ENCODE data around the gene CILP. TPM values are rescaled to one million over a fixed set of nuclear protein-coding genes. Genes with fewer than 3 reads are reported as not detected.
"Not testable (repeated sequence)": the region's sequence is repeated elsewhere in the genome, so short reads cannot be mapped to it uniquely, and the experiment has no call there.

The CILP gene, protein sequence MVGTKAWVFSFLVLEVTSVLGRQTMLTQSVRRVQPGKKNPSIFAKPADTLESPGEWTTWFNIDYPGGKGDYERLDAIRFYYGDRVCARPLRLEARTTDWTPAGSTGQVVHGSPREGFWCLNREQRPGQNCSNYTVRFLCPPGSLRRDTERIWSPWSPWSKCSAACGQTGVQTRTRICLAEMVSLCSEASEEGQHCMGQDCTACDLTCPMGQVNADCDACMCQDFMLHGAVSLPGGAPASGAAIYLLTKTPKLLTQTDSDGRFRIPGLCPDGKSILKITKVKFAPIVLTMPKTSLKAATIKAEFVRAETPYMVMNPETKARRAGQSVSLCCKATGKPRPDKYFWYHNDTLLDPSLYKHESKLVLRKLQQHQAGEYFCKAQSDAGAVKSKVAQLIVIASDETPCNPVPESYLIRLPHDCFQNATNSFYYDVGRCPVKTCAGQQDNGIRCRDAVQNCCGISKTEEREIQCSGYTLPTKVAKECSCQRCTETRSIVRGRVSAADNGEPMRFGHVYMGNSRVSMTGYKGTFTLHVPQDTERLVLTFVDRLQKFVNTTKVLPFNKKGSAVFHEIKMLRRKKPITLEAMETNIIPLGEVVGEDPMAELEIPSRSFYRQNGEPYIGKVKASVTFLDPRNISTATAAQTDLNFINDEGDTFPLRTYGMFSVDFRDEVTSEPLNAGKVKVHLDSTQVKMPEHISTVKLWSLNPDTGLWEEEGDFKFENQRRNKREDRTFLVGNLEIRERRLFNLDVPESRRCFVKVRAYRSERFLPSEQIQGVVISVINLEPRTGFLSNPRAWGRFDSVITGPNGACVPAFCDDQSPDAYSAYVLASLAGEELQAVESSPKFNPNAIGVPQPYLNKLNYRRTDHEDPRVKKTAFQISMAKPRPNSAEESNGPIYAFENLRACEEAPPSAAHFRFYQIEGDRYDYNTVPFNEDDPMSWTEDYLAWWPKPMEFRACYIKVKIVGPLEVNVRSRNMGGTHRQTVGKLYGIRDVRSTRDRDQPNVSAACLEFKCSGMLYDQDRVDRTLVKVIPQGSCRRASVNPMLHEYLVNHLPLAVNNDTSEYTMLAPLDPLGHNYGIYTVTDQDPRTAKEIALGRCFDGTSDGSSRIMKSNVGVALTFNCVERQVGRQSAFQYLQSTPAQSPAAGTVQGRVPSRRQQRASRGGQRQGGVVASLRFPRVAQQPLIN
- under 0.01 and 0.40 TPM in 2 replicates for total RNA-seq

- no peak for DNase-seq (ENCODE audit: low read depth)
These were observed at the start of gene CILP for GRCh38 chr15:65210770-65211481. Gene CILP, minus strand, starts transcription at chr15:65211473. Its CDS starts 1,718 bp downstream, at chr15:65209755.

GRCh38 chr15:65260968-65261367 is 49.7 kb upstream of the CILP start:
- DNase-seq (ENCODE audit: low read depth) = no peak

GRCh38 chr15:65259367-65259797 is 48.1 kb upstream of the CILP start:
- no peak for DNase-seq (ENCODE audit: low read depth)

- no peak for DNase-seq (ENCODE audit: low read depth)
These were observed 47.3 kb upstream of the CILP start for GRCh38 chr15:65258375-65259262.

GRCh38 chr15:65255486-65256140 is 44.3 kb upstream of the CILP start:
- DNase-seq (ENCODE audit: low read depth) = no peak

DNA sequence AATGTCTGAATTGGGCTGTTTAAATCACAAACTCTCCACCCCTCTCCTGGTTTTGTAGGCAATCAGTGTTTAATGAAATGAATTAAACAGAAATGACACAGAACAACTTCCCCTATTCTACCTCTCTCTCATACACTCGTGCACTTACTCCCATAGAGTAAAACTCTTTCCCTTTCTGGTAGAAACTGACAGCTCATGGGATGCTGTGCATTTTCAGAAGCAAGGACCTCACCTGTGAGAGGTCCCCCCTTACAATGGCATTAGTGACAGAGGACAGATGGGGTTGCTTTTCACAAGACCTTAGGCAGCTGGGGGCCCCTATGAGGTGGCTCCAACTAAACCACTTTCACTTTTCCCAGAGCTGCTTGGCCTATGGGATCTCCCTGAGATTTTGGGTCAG is 43.5 kb upstream of the CILP start:
- DNase-seq (ENCODE audit: low read depth) = no peak

DNA sequence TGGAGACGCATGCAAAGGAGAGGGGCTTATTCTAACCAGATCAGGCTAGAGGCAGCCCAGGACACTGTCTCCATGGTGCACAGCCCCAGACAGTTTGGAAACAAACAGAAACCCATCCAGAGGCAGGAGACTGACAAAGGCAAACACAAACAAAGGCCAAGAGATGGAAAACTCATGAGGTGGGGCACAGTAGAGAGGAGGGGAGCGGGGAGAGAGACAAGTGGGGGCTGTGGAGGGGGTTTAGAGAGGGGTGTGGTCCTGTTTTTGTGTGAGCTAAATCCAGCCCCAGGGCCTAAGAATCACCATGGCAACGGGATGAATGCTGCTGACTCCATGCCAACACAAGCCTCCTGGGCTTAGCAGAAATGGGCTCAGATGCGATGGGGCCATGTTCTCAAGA is 43.1 kb upstream of the CILP start:
- no peak for DNase-seq (ENCODE audit: low read depth)

GRCh38 chr15:65249641-65250040 is 38.4 kb upstream of the CILP start:
- DNase-seq (ENCODE audit: low read depth) = no peak

- DNase-seq (ENCODE audit: low read depth) = no peak
These were observed 37.4 kb upstream of the CILP start for GRCh38 chr15:65248511-65249255.

GRCh38 chr15:65246939-65247338 is 35.7 kb upstream of the CILP start:
- no peak for DNase-seq (ENCODE audit: low read depth)

DNA sequence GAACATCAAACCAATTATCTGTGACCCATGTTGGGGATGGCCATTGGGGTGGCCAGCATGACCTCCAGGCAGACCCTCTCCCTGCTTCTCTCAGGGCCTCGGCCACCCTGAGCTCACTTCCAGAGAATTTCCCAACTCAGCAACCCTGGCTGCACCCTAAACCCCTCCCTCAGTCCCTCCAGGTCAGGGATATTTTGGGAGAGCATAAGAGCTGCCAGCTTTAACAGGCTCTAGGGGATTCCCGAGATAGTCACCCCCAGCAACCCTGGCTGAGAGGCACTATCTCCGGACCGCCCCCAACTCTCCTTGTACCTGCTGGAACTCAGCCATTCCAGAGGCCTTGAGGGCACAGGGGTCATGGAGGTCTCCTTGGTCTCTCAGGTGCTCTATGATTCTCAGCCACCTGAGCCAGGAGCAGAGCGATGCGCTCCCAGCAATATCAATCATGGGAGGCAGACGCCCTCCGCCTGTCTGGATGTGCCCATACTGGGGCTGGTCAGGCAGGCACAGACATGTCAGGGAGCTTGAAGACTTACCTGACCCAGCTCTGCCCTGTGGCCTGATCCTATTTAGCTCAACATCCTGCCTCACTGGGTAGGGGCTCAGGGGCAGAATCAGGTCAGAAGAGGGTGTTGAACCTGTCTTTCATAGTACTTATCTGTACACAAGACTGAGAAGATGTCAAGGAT is 34.9 kb upstream of the CILP start:
- no peak for DNase-seq (ENCODE audit: low read depth)

- no peak for DNase-seq (ENCODE audit: low read depth)
These were observed 34.0 kb upstream of the CILP start for GRCh38 chr15:65245096-65245856.

- no peak for DNase-seq (ENCODE audit: low read depth)
These were observed 33.4 kb upstream of the CILP start for GRCh38 chr15:65244638-65245037.

- not testable (repeated sequence) for DNase-seq (ENCODE audit: low read depth)
These were observed 25.2 kb upstream of the CILP start for GRCh38 chr15:65236443-65236842.

DNA sequence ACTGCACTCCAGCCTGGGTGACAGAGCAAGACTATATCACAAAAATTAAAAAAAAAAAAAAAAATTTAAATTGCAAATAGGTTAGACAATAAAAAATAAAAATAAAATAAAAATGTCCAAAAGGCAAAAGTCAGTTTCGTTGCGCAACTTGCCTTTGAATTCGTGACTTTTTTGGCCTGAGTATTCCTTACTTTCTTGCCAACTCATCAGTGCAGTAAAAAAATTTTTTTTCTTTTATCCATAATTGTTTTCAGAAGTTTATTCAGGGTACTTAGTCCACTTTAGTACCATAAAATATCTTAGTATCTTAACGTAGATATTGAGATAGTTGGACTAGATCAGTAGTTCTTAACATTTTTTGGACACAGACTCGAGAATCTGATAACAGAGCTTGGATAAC is 22.4 kb upstream of the CILP start:
- no peak for DNase-seq (ENCODE audit: low read depth)

DNA sequence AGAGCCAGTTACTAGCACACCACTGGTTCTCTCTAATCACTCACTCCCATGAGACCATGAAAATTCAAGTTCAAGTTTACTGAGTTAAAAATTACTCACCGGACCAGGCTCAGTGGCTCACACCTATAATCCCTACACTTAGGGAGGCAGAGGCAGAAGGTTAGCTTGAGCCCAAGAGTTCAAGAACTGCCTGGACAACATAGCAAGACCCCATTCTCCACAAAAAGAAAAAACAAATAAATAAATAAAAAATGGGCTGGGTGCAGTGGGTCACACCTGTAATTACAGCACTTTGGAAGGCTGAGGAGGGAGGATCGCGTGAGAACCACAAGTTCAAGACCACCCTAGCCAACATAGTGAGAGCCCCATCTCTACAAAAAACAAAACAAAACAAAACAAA is 21.2 kb upstream of the CILP start:
- DNase-seq (ENCODE audit: low read depth) = no peak

GRCh38 chr15:65231306-65231705 is 20.0 kb upstream of the CILP start:
- DNase-seq (ENCODE audit: low read depth) = no peak

- DNase-seq (ENCODE audit: low read depth) = not testable (repeated sequence)
These were observed 15.6 kb upstream of the CILP start for GRCh38 chr15:65226901-65227300.
